Measurements from ENCODE around the gene RHBDL1.

DNA sequence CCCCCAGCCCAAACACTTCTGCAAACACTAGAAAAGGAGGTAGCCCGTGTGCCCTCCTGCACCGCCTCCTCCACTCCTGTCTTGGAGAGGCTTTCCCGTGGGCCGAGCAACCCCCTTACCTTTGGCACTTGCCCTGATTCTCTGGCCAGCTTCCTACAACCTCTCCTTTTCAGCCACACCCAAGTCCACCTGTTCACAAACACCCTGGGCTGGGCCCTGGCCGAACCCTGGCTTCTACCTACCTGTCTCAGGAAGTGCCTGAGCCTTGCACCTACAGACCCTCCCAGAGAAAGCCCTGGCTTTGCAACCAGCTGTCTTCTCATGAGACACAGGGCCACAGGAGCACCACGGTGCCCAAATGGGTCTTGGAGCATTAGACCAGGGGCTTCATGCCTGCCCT is 43.5 kb downstream of the RHBDL1 start:
- TF ChIP-seq, protein P1, sequence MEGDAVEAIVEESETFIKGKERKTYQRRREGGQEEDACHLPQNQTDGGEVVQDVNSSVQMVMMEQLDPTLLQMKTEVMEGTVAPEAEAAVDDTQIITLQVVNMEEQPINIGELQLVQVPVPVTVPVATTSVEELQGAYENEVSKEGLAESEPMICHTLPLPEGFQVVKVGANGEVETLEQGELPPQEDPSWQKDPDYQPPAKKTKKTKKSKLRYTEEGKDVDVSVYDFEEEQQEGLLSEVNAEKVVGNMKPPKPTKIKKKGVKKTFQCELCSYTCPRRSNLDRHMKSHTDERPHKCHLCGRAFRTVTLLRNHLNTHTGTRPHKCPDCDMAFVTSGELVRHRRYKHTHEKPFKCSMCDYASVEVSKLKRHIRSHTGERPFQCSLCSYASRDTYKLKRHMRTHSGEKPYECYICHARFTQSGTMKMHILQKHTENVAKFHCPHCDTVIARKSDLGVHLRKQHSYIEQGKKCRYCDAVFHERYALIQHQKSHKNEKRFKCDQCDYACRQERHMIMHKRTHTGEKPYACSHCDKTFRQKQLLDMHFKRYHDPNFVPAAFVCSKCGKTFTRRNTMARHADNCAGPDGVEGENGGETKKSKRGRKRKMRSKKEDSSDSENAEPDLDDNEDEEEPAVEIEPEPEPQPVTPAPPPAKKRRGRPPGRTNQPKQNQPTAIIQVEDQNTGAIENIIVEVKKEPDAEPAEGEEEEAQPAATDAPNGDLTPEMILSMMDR (conservative IDR thresholded peaks at IDR 0.05; ENCODE audit: low read length) = no peak
- no peak for TF ChIP-seq EZH2phosphoT487 (IDR thresholded peaks at IDR 0.05; ENCODE audit: borderline replicate concordance)
